Mammary epithelial cell (primary cell): ENCODE data around the gene NTMT2.

ENCODE experiments used
- EZH2 ChIP-seq: IDR thresholded peaks from 2 replicates; pipeline ENCODE4 v1.6.1; 2012; ENCODE audit warnings: low read length, inconsistent platforms, borderline replicate concordance
- TF ChIP-seq, protein P1 (sequence below), 2 donors: IDR thresholded peaks in 1 of 2; conservative IDR thresholded peaks in 1 of 2; 2 replicates each; pipeline ENCODE4 v1.5.1; 2011 to 2012; ENCODE audit warnings: inconsistent platforms in 2 of 2, low read length in 2 of 2, mild to moderate bottlenecking in 2 of 2, control low read depth in 1 of 2, low read depth in 1 of 2; ENCODE audit not compliant: insufficient read depth in 1 of 2; ENCODE audit errors: extremely low read depth in 1 of 2

DNA sequence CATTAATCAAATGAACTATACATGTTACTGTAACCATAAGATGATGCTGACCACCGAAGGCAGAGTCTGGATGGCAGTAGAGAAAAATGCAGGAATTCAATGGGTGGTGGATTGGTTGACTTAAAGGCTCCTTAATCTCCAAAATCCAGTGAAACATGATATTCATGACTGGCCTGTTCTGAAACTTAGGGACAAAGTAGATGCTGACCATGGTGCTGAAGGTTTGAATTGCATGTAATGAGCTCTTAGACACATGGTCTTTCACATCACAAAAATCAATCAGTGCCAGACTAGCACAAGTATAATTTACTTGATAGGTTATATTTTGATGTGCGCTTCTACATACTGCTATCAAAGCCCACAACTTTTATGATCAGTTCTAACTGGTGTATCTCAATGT is 30.9 kb upstream of the NTMT2 start:
- TF ChIP-seq EZH2 = no peak
- TF ChIP-seq, protein P1, sequence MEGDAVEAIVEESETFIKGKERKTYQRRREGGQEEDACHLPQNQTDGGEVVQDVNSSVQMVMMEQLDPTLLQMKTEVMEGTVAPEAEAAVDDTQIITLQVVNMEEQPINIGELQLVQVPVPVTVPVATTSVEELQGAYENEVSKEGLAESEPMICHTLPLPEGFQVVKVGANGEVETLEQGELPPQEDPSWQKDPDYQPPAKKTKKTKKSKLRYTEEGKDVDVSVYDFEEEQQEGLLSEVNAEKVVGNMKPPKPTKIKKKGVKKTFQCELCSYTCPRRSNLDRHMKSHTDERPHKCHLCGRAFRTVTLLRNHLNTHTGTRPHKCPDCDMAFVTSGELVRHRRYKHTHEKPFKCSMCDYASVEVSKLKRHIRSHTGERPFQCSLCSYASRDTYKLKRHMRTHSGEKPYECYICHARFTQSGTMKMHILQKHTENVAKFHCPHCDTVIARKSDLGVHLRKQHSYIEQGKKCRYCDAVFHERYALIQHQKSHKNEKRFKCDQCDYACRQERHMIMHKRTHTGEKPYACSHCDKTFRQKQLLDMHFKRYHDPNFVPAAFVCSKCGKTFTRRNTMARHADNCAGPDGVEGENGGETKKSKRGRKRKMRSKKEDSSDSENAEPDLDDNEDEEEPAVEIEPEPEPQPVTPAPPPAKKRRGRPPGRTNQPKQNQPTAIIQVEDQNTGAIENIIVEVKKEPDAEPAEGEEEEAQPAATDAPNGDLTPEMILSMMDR (conservative IDR thresholded peaks at IDR 0.05 in 1 of 2, IDR thresholded peaks at IDR 0.05 in 1 of 2; ENCODE audit: extremely low read depth in 1 of 2, insufficient read depth in 1 of 2, low read depth in 1 of 2, low read length in 2 of 2) = no peak
